Endothelial cell of umbilical vein (primary cell): ENCODE measurements around the gene PTMA. TPM values are rescaled to one million over a fixed set of nuclear protein-coding genes. Genes with fewer than 3 reads are reported as not detected.
"Not testable (repeated sequence)": the region's sequence is repeated elsewhere in the genome, so short reads cannot be mapped to it uniquely, and the experiment has no call there.

Source experiments
- BruUV-seq: library from RNA; stranded (reverse); fragments of 400-500 nt; replicated peaks from 2 replicates; lab custom pipeline; 2021; lab: Mats Ljungman, UMichigan
- CTCF ChIA-PET: fragments of 300-600, 350-600 bp; sonication (Branson Sonifier 250); formaldehyde crosslinking; loops from one replicate; lab custom pipeline; 2021; ENCODE audit warnings: antibody characterized with exemption, inconsistent platforms; lab: Charles Lee
- POLR2A ChIA-PET: fragments of 300-600, 350-600 bp; sonication (Branson Sonifier 250); formaldehyde crosslinking; loops from one replicate; lab custom pipeline; 2021; ENCODE audit warnings: antibody characterized with exemption, inconsistent platforms; lab: Charles Lee
- DNase-seq: peaks from one replicate; pipeline ENCODE4 v3.0.0-alpha.2; 2011; ENCODE audit warnings: low read depth, low spot score
- FAIRE-seq: peaks from 2 replicates; lab custom pipeline; 2011; peaks lifted over from hg19 to GRCh38; lab: Jason Lieb, UNC
- H2AFZ ChIP-seq: 2 replicates; pipeline ENCODE4 v1.6.0; 2012; ENCODE audit warnings: low read depth, low read length, control low read depth, inconsistent platforms
- H3K27ac ChIP-seq: 2 replicates; pipeline ENCODE4 v1.5.1; 2011; ENCODE audit warnings: low read depth, mild to moderate bottlenecking, control low read depth, low read length, moderate library complexity; ENCODE audit not compliant: insufficient read depth
- H3K27me3 ChIP-seq, 2 experiments: 2 replicates each; pipeline versions ENCODE4 v1.6.0 to v1.6.1; 2011; ENCODE audit warnings: low read length in 2 of 2, mixed read lengths in 1 of 2; ENCODE audit not compliant: control insufficient read depth in 2 of 2, insufficient read depth in 2 of 2
- H3K36me3 ChIP-seq, 2 experiments: 2 replicates in 1 of 2; 3 replicates in 1 of 2; pipeline ENCODE4 v1.5.1; 2011; ENCODE audit warnings: low read length in 2 of 2, mild to moderate bottlenecking in 1 of 2, moderate library complexity in 1 of 2; ENCODE audit not compliant: control insufficient read depth in 2 of 2, insufficient read depth in 2 of 2; ENCODE audit errors: extremely low read depth in 1 of 2
- H3K4me1 ChIP-seq: 3 replicates; pipeline ENCODE4 v1.5.1; 2011; ENCODE audit warnings: mild to moderate bottlenecking, low read length; ENCODE audit not compliant: control insufficient read depth, insufficient read depth; ENCODE audit errors: extremely low read depth
- H3K4me2 ChIP-seq: 2 replicates; pipeline ENCODE4 v1.6.1; 2011; ENCODE audit warnings: low read length, control low read depth, mixed read lengths; ENCODE audit not compliant: insufficient read depth
- H3K4me3 ChIP-seq, 3 experiments: fragments of 200-600 bp in 1 of 3; sonication (generic), shearing (Covaris generic) in 1 of 3; replicated peaks in 1 of 3; 2 replicates each; pipeline ENCODE4 v1.5.1; 2011 to 2016; ENCODE audit warnings: control low read depth in 3 of 3, low read length in 3 of 3, mild to moderate bottlenecking in 2 of 3, inconsistent platforms in 1 of 3, low read depth in 1 of 3, moderate library complexity in 1 of 3; ENCODE audit not compliant: insufficient read depth in 1 of 3
- H3K79me2 ChIP-seq: 2 replicates; pipeline ENCODE4 v1.6.0; 2012; ENCODE audit warnings: low read length, inconsistent platforms; ENCODE audit not compliant: control insufficient read depth, insufficient read depth
- H3K9ac ChIP-seq: replicated peaks from 2 replicates; pipeline ENCODE3; 2011; ENCODE audit warnings: low read length, control low read depth; ENCODE audit not compliant: insufficient read depth; ENCODE audit errors: extremely low read depth
- H3K9me1 ChIP-seq: replicated peaks from 3 replicates; pipeline ENCODE4 v1.6.0; 2011; ENCODE audit warnings: mild to moderate bottlenecking, low read length; ENCODE audit not compliant: control insufficient read depth, insufficient read depth; ENCODE audit errors: extremely low read depth
- H3K9me3 ChIP-seq: replicated peaks from 2 replicates; pipeline ENCODE4 v1.5.1; 2012; ENCODE audit warnings: low read length, inconsistent platforms; ENCODE audit not compliant: control insufficient read depth, insufficient read depth
- H4K20me1 ChIP-seq: replicated peaks from 2 replicates; pipeline ENCODE3; 2011; ENCODE audit warnings: mild to moderate bottlenecking, low read length; ENCODE audit not compliant: control insufficient read depth, insufficient read depth; ENCODE audit errors: extremely low read depth
- JUN ChIP-seq: IDR thresholded peaks from 2 replicates; pipeline ENCODE4 v1.6.1; 2011; ENCODE audit warnings: borderline replicate concordance, low read depth; ENCODE audit not compliant: insufficient read length, insufficient read depth
- dilution Hi-C: fragments of 300-500 bp; cut with MboI; formaldehyde crosslinking; loops from one replicate; pipeline ENCODE4 v1.15.0; 2019; ENCODE audit warnings: low sequenced_read_pairs; ENCODE audit not compliant: extremely low pct_ligation_motif_present
- intact Hi-C: fragments of 100-400 bp; cut with micrococcal nuclease; formaldehyde crosslinking; loops from one replicate; pipeline ENCODE4 v1.10.0; 2022
- polyA plus RNA-seq, 4 experiments: library from polyadenylated mRNA; depleted of rRNA in 3 of 4; stranded (reverse) in 3 of 4; unstranded in 1 of 4; fragments of >200 nt; gene quantifications; 2 replicates each; pipeline versions ENCODE4 v1.2.1 to v1.2.3, GENCODE V29; 2011 to 2012; ENCODE audit warnings: missing spikeins in 1 of 4
- total RNA-seq: library from RNA; stranded (reverse); gene quantifications from 2 replicates; pipeline ENCODE4 v1.2.3, GENCODE V29; 2021
- TF ChIP-seq, protein P1 (sequence below), 2 donors: IDR thresholded peaks; 1 replicate in 1 of 2; 2 replicates in 1 of 2; pipeline ENCODE4 v1.5.1; 2011; ENCODE audit warnings: low read length in 2 of 2, mild to moderate bottlenecking in 2 of 2, moderate library complexity in 2 of 2, control low read depth in 1 of 2, inconsistent platforms in 1 of 2, low read depth in 1 of 2; ENCODE audit not compliant: insufficient read depth in 1 of 2; ENCODE audit errors: extremely low read depth in 1 of 2

PTMA gene
- total and polyA plus RNA-seq, 2 donors (not counting 3 experiments of a cell fraction or from before 2014, with no cell fraction given) = 404 to 1,488 TPM

DNA sequence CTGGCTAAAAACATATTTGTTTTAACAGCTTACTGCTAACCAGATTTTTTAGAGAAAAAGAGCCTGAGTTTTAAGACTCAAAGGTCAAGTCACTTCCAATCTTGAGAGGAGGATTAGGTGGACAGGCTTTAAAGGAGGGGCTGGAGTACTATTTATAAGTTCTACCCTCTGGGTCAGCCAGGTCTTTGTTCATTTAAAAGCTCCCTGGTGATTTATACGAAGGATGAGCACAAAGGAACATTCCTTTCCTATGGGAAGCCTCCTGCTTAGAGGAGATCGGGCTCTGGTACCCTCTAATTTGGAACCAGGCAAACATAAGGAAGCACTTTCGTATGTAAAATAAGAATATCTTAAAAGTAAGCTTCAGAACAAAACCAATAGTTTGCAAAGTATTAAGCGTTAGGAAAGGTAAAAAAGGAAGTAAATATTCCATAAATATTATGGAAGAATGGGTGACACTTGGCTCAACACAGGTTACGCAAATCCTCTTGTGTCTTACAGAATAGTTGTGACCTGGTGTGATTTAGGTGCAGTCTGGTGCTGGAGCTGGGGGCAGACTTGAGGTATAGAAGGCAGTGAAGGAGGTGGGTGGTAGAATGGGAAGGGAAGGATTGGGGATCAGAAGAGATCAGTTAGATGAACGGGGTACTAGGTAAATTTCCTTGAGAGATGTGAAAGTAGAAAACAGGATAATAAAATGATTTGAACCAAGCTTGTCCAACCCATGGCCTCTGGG is 37.1 kb downstream of the PTMA start:
- Histone ChIP-seq H3K79me2 (no peaks in the 10 kb centered on the region), H3K27ac (no peak overlapping the region), H3K9ac (no peak overlapping the region), H2AFZ (no peak overlapping the region), H3K27me3 (peaks cover 0 to 2% of the 10 kb centered on the region in 2 experiments), H3K4me2 (no peak overlapping the region), H3K9me1 (no peaks in the 10 kb centered on the region), H3K36me3 (no peaks in the 10 kb centered on the region), H4K20me1 (no peaks in the 10 kb centered on the region), H3K4me1 (no peaks in the 10 kb centered on the region), H3K4me3 (no peak overlapping the region), H3K9me3 (no peaks in the 10 kb centered on the region)
- ChIA-PET POLR2A (no interaction called here), CTCF (interaction anchor here (0.7 to 1.8 kb wide), 4 partner anchors 8 to 263 kb away, joined by 3 to 10 read pairs (median 3); no protein-coding TSS in a partner anchor)
- TF ChIP-seq, protein P1, sequence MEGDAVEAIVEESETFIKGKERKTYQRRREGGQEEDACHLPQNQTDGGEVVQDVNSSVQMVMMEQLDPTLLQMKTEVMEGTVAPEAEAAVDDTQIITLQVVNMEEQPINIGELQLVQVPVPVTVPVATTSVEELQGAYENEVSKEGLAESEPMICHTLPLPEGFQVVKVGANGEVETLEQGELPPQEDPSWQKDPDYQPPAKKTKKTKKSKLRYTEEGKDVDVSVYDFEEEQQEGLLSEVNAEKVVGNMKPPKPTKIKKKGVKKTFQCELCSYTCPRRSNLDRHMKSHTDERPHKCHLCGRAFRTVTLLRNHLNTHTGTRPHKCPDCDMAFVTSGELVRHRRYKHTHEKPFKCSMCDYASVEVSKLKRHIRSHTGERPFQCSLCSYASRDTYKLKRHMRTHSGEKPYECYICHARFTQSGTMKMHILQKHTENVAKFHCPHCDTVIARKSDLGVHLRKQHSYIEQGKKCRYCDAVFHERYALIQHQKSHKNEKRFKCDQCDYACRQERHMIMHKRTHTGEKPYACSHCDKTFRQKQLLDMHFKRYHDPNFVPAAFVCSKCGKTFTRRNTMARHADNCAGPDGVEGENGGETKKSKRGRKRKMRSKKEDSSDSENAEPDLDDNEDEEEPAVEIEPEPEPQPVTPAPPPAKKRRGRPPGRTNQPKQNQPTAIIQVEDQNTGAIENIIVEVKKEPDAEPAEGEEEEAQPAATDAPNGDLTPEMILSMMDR (IDR thresholded peaks at IDR 0.05; ENCODE audit: extremely low read depth in 1 of 2, insufficient read depth in 1 of 2, low read depth in 1 of 2, low read length in 2 of 2) = no peak
- no peak for TF ChIP-seq JUN
- FAIRE-seq (no peak), DNase-seq (no peak)
- dilution Hi-C loops = no loop called here
- intact Hi-C loops = no loop called here
- no TSS peak for BruUV-seq

DNA sequence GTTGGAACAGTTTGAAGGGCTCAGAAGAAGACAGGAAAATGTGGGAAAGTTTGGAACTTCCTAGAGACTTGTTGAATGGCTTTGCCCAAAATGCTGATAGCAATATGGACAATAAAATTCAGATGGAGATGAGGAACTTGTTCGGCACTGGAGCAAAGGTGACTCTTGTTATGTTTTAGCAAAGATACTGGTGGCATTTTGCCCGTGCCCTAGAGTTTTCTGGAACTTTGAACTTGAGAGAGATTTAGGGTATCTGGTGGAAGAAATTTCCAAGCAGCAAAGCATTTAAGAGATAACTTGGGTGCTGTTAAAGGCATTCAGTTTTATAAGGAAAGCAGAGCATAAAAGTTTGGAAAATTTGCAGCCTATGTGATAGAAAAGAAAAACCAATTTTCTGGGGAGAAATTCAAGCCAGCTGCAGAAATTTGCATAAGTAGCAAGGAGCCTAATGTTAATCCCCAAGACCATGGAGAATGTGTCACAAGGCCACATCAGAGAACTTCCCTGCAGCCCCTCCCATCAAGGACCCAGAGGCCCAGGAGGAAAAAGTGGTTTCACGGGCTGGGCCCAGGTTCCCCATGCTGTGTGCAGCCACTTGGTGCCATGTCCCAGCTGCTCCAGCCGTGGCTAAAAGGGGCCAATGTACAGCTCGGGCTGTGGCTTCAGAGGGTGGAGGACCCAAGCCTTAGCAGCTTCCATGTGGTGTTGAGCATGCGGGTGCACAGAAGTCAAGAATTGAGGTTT is 40.0 kb downstream of the PTMA start:
- H3K9me3 ChIP-seq, H3K9me1 ChIP-seq, FAIRE-seq, POLR2A ChIA-PET, BruUV-seq, H3K4me2 ChIP-seq, H3K4me3 ChIP-seq, H3K36me3 ChIP-seq, H3K4me1 ChIP-seq, H4K20me1 ChIP-seq, intact Hi-C loops, H3K9ac ChIP-seq, DNase-seq, H2AFZ ChIP-seq, H3K27ac ChIP-seq, H3K79me2 ChIP-seq, CTCF ChIA-PET, dilution Hi-C loops, H3K27me3 ChIP-seq: not testable (repeated sequence)

GRCh38 chr2:231749016-231749415 is 40.7 kb downstream of the PTMA start:
- BruUV-seq, H2AFZ ChIP-seq, H3K4me3 ChIP-seq, DNase-seq, H3K9ac ChIP-seq, H3K9me3 ChIP-seq, dilution Hi-C loops, H3K36me3 ChIP-seq, intact Hi-C loops, POLR2A ChIA-PET, H4K20me1 ChIP-seq, H3K27ac ChIP-seq, H3K4me2 ChIP-seq, H3K9me1 ChIP-seq, H3K4me1 ChIP-seq, H3K79me2 ChIP-seq, H3K27me3 ChIP-seq, FAIRE-seq: not testable (repeated sequence)
- CTCF ChIA-PET = interaction anchor here (1.0 kb wide), 1 partner anchor 34 kb away, joined by 3 read pairs; no protein-coding TSS in a partner anchor
